IMR-90 (cell line): ENCODE measurements around the gene CAPN10. TPM values are rescaled to one million over a fixed set of nuclear protein-coding genes. Genes with fewer than 3 reads are reported as not detected.

Source experiments
- ATAC-seq: fragments of 200-7000 bp; cut with Tn5 transposase; 2 replicates; pipeline ENCODE4 v1.9.1; 2020; ENCODE audit warnings: low read depth, mild to moderate bottlenecking, moderate library complexity
- BruUV-seq: library from RNA; stranded (reverse); fragments of 400-500 nt; replicated peaks from 2 replicates; lab custom pipeline; 2021; lab: Mats Ljungman, UMichigan
- CTCF ChIA-PET: fragments of 300-600 bp; formaldehyde crosslinking; extraction: SDS; loops from one replicate; lab custom pipeline; 2021; ENCODE audit warnings: antibody characterized with exemption; lab: Yijun Ruan, JAX
- POLR2A ChIA-PET: fragments of 300-600 bp; sonication (Branson Sonifier 250); formaldehyde crosslinking; loops from one replicate; lab custom pipeline; 2022; ENCODE audit warnings: antibody characterized with exemption; ENCODE audit not compliant: unreplicated experiment; lab: Charles Lee
- DNase-seq: peaks from one replicate; pipeline ENCODE4 v3.0.0; 2013
- H2AFZ ChIP-seq: replicated peaks from 2 replicates; pipeline ENCODE3; 2013; ENCODE audit warnings: low read length, mild to moderate bottlenecking; ENCODE audit not compliant: poor library complexity
- H2AK5ac ChIP-seq: 2 replicates; pipeline ENCODE4 v1.6.1; 2013; ENCODE audit warnings: low read depth, low read length, inconsistent platforms
- H2AK9ac ChIP-seq: replicated peaks from 2 replicates; pipeline ENCODE3; 2013; ENCODE audit warnings: mild to moderate bottlenecking, low read depth, low read length, moderate library complexity; ENCODE audit not compliant: poor library complexity
- H2BK120ac ChIP-seq: 2 replicates; pipeline ENCODE4 v1.6.1; 2013; ENCODE audit warnings: low read depth, low read length, inconsistent platforms
- H2BK15ac ChIP-seq: 3 replicates; pipeline ENCODE4 v1.6.1; 2013; ENCODE audit warnings: low read depth, low read length, inconsistent platforms
- H2BK20ac ChIP-seq: 2 replicates; pipeline ENCODE4 v1.6.1; 2013; ENCODE audit warnings: low read depth, mild to moderate bottlenecking, inconsistent platforms, low read length, moderate library complexity
- H2BK5ac ChIP-seq: 2 replicates; pipeline ENCODE4 v1.6.1; 2013; ENCODE audit warnings: mild to moderate bottlenecking, low read depth, low read length, inconsistent platforms; ENCODE audit not compliant: poor library complexity, severe bottlenecking
- H3K14ac ChIP-seq: replicated peaks from 2 replicates; pipeline ENCODE4 v1.6.1; 2013; ENCODE audit warnings: low read depth, low read length, inconsistent platforms
- H3K18ac ChIP-seq: 2 replicates; pipeline ENCODE4 v1.6.1; 2013; ENCODE audit warnings: low read depth, low read length, control low read depth
- H3K23ac ChIP-seq: 2 replicates; pipeline ENCODE4 v1.6.1; 2013; ENCODE audit warnings: low read depth, low read length, inconsistent platforms
- H3K27ac ChIP-seq: 2 replicates; pipeline ENCODE4 v1.5.1; 2013; ENCODE audit warnings: mild to moderate bottlenecking, control low read depth, low read length; ENCODE audit not compliant: insufficient read depth
- H3K27me3 ChIP-seq: 2 replicates; pipeline ENCODE4 v1.6.1; 2013; ENCODE audit warnings: low read length; ENCODE audit not compliant: control insufficient read depth, insufficient read depth
- H3K36me3 ChIP-seq: 2 replicates; pipeline ENCODE4 v1.6.1; 2013; ENCODE audit warnings: low read length, mixed read lengths; ENCODE audit not compliant: control insufficient read depth, insufficient read depth
- H3K4ac ChIP-seq: 2 replicates; pipeline ENCODE4 v1.6.1; 2013; ENCODE audit warnings: low read depth, low read length, inconsistent platforms
- H3K4me1 ChIP-seq: 2 replicates; pipeline ENCODE4 v1.6.1; 2013; ENCODE audit warnings: low read length, mixed read lengths; ENCODE audit not compliant: control insufficient read depth, insufficient read depth
- H3K4me2 ChIP-seq: 2 replicates; pipeline ENCODE4 v1.6.1; 2013; ENCODE audit warnings: low read depth, mild to moderate bottlenecking, control low read depth, low read length, moderate library complexity
- H3K4me3 ChIP-seq: 2 replicates; pipeline ENCODE4 v1.5.1; 2013; ENCODE audit warnings: low read depth, mild to moderate bottlenecking, control low read depth, low read length, moderate library complexity; ENCODE audit not compliant: insufficient read depth
- H3K56ac ChIP-seq: 2 replicates; pipeline ENCODE4 v1.6.1; 2013; ENCODE audit warnings: low read length, inconsistent platforms; ENCODE audit not compliant: insufficient read depth; ENCODE audit errors: extremely low read depth
- H3K79me1 ChIP-seq, 2 experiments: 2 replicates each; pipeline ENCODE4 v1.6.1; 2013; ENCODE audit warnings: low read length in 2 of 2, inconsistent platforms in 1 of 2, low read depth in 1 of 2
- H3K9ac ChIP-seq: 2 replicates; pipeline ENCODE4 v1.6.1; 2013; ENCODE audit warnings: low read depth, low read length, control low read depth
- H3K9me1 ChIP-seq: 2 replicates; pipeline ENCODE4 v1.6.1; 2013; ENCODE audit warnings: low read length, inconsistent platforms; ENCODE audit not compliant: insufficient read depth
- H3K9me3 ChIP-seq: 2 replicates; pipeline ENCODE4 v1.6.1; 2013; ENCODE audit warnings: low read length; ENCODE audit not compliant: control insufficient read depth, insufficient read depth
- H4K20me1 ChIP-seq: 2 replicates; pipeline ENCODE4 v1.6.1; 2013; ENCODE audit warnings: low read length, inconsistent platforms; ENCODE audit not compliant: insufficient read depth
- H4K5ac ChIP-seq: 2 replicates; pipeline ENCODE4 v1.6.1; 2013; ENCODE audit warnings: mild to moderate bottlenecking, low read depth, low read length, control low read depth
- H4K8ac ChIP-seq, 2 experiments: 2 replicates each; pipeline ENCODE4 v1.6.1; 2013; ENCODE audit warnings: low read depth in 2 of 2, low read length in 2 of 2, control low read depth in 1 of 2, inconsistent platforms in 1 of 2
- H4K91ac ChIP-seq: 2 replicates; pipeline ENCODE4 v1.6.1; 2013; ENCODE audit warnings: low read depth, low read length, inconsistent platforms; ENCODE audit not compliant: insufficient read depth
- BHLHE40 ChIP-seq: fragments of 150-350 bp; IDR thresholded peaks from 2 replicates; pipeline ENCODE4 v1.6.1; 2016; ENCODE audit warnings: mild to moderate bottlenecking, low read depth, low read length
- CTCF ChIP-seq: conservative IDR thresholded peaks from 2 replicates; pipeline ENCODE4 v1.5.1; 2012; ENCODE audit warnings: mild to moderate bottlenecking, low read depth, low read length, improper control_type of control experiment
- MAZ ChIP-seq: IDR thresholded peaks from 2 replicates; pipeline ENCODE4 v1.6.1; 2012; ENCODE audit warnings: low read depth, mild to moderate bottlenecking, low read length, improper control_type of control experiment, moderate library complexity, borderline replicate concordance
- MXI1 ChIP-seq: IDR thresholded peaks from 2 replicates; pipeline ENCODE4 v1.6.1; 2012; ENCODE audit warnings: low read depth, mild to moderate bottlenecking, low read length, moderate library complexity, borderline replicate concordance
- NFE2L2 ChIP-seq: fragments of 150-350 bp; IDR thresholded peaks from 2 replicates; pipeline ENCODE4 v1.6.1; 2016; ENCODE audit warnings: low read depth, mild to moderate bottlenecking, low read length
- POLR2A ChIP-seq: IDR thresholded peaks from 2 replicates; pipeline ENCODE4 v1.6.1; 2012; ENCODE audit warnings: mild to moderate bottlenecking, low read depth, low read length
- RFX5 ChIP-seq: IDR thresholded peaks from 2 replicates; pipeline ENCODE4 v1.8.0; 2012; ENCODE audit warnings: low read depth, mild to moderate bottlenecking, low read length, moderate library complexity
- WGBS, 2 experiments: methylation state at CpG; one replicate each; pipeline versions ENCODE4 v1.1.5 to v1.1.7; 2013; ENCODE audit warnings: missing lambda C conversion rate in 2 of 2; ENCODE audit not compliant: insufficient read length in 1 of 2; ENCODE audit errors: extremely low coverage in 2 of 2; 5-methylcytosine and 5-hydroxymethylcytosine counted together
- dilution Hi-C: fragments of 300-500 bp; cut with HindIII; formaldehyde crosslinking; loops from one replicate; pipeline ENCODE4 v1.14.3; 2018; ENCODE audit warnings: low sequenced_read_pairs; ENCODE audit not compliant: unreplicated experiment
- in situ Hi-C: fragments of 300-500 bp; cut with MboI; formaldehyde crosslinking; loops from 3 replicates; pipeline ENCODE4 v1.14.3; 2019; ENCODE audit warnings: low sequenced_read_pairs, inconsistent platforms, mixed read lengths
- intact Hi-C: fragments of 100-400 bp; cut with micrococcal nuclease; formaldehyde crosslinking; loops from 2 replicates; pipeline ENCODE4 v1.10.0; 2022
- polyA plus RNA-seq, 3 experiments: library from polyadenylated mRNA; depleted of rRNA; stranded (reverse); fragments of >200 nt; gene quantifications; 2 replicates each; pipeline ENCODE4 v1.2.3, GENCODE V29; 2012; ENCODE audit warnings: low replicate concordance in 1 of 3
- total RNA-seq: library from RNA; depleted of rRNA; stranded (reverse); fragments of >200 nt; gene quantifications from 2 replicates; pipeline ENCODE4 v1.2.3, GENCODE V29; 2012
- TF ChIP-seq, protein P1 (sequence below): fragments of 150-350 bp; IDR thresholded peaks from 2 replicates; pipeline ENCODE4 v1.6.1; 2017; ENCODE audit warnings: mild to moderate bottlenecking, antibody characterized with exemption, low read length, low read depth

The CAPN10 gene
- total and polyA plus RNA-seq, 2 of the 4 experiments (the other 2 are of a cell fraction) = 6.3 to 20.9 TPM

- in situ Hi-C loops (no loop called here), intact Hi-C loops (loop anchor here (10.0 kb wide), 1 partner anchor 435 kb away; the partner anchor contains the start of gene SNED1), dilution Hi-C loops (no loop called here)
- Histone ChIP-seq H3K56ac (peak within 1 kb of the TSS; percentile 87), H3K4me1 (peaks cover 10% of the 10 kb centered on the region), H3K9me1 (peaks cover 24% of the 10 kb centered on the region), H2BK120ac (peak within 1 kb of the TSS; percentile 82), H2AK9ac (peak within 1 kb of the TSS; percentile 98), H3K9ac (peak within 1 kb of the TSS; percentile 72), H3K4me2 (peak within 1 kb of the TSS; percentile 93), H4K91ac (peak within 1 kb of the TSS; percentile 69), H4K20me1 (peaks cover 26% of the 10 kb centered on the region), H2AFZ (peak within 1 kb of the TSS; percentile 90), H3K4ac (peak within 1 kb of the TSS; percentile 96), H3K79me1 (peaks cover 27 to 64% of the 10 kb centered on the region in 2 experiments), H3K27me3 (no peaks in the 10 kb centered on the region), H4K5ac (peak within 1 kb of the TSS; percentile 73), H2BK15ac (0 out of 3 replicates have a peak within 1 kb of the TSS, but pooled peaks have one; percentile 49), H3K27ac (peak within 1 kb of the TSS; percentile 84), H2BK5ac (peak within 1 kb of the TSS; percentile 96), H3K18ac (no peak within 1 kb of the TSS; the same call in 1 of the 2 replicates), H2AK5ac (peak within 1 kb of the TSS; percentile 79), H3K23ac (peak within 1 kb of the TSS; percentile 93; the same call in 1 of the 2 replicates), H3K14ac (peak within 1 kb of the TSS; percentile 96), H4K8ac (peak within 1 kb of the TSS; percentile 52 to 83; a peak in 3 of 4 replicates), H3K36me3 (peaks cover 1% of the 10 kb centered on the region; the same call in 1 of the 2 replicates), H2BK20ac (no peak within 1 kb of the TSS), H3K4me3 (peak within 1 kb of the TSS; percentile 73), H3K9me3 (no peaks in the 10 kb centered on the region)
- WGBS, 2 experiments = 1% methylated on average over 34 of the region's 39 CpGs; no CpG with 5 or more reads in 1 of the 2 experiments
- ATAC-seq (peak; percentile 65), DNase-seq (peak; percentile 80)
- BruUV-seq = TSS peak; percentile 30
- ChIA-PET CTCF (no interaction called here), POLR2A (no interaction called here)
- TF ChIP-seq MXI1 (peak; percentile 99), NFE2L2 (no peak), MAZ (peak; percentile 63; the same call in 1 of the 2 replicates), POLR2A (peak; percentile 82), BHLHE40 (peak; percentile 82), CTCF (no peak), RFX5 (peak; percentile 87)
- TF ChIP-seq, protein P1, sequence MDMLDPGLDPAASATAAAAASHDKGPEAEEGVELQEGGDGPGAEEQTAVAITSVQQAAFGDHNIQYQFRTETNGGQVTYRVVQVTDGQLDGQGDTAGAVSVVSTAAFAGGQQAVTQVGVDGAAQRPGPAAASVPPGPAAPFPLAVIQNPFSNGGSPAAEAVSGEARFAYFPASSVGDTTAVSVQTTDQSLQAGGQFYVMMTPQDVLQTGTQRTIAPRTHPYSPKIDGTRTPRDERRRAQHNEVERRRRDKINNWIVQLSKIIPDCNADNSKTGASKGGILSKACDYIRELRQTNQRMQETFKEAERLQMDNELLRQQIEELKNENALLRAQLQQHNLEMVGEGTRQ = peak; percentile 86
Measured at GRCh38 chr2:240560084-240560479, 26.5 kb upstream of the CAPN10 start, which contains the start of gene DUSP28. Gene DUSP28 (plus strand): TSS chr2:240560357. CDS start chr2:240560685, 328 bp downstream.
